WTC11 (cell line): ENCODE results near the gene SMYD3. TPM values are rescaled to one million over a fixed set of nuclear protein-coding genes. Genes with fewer than 3 reads are reported as not detected.

Source experiments
- ATAC-seq: fragments of 200-7000 bp; cut with Tn5 transposase; 2 replicates; pipeline ENCODE4 v1.10.0; 2021; ENCODE audit warnings: mild to moderate bottlenecking, moderate library complexity
- CTCF ChIA-PET: fragments of 300-600 bp; sonication (Branson Sonifier 250); formaldehyde crosslinking; loops from one replicate; lab custom pipeline; 2021; ENCODE audit warnings: antibody characterized with exemption; lab: Charles Lee
- POLR2A ChIA-PET: fragments of 350-600 bp; sonication (Branson Sonifier 250); formaldehyde crosslinking; loops from one replicate; lab custom pipeline; 2021; ENCODE audit warnings: antibody characterized with exemption; lab: Charles Lee
- DNase-seq: peaks from one replicate; pipeline ENCODE4 v3.0.0; 2021; ENCODE audit warnings: low spot score
- H3K27ac Mint-ChIP-seq: 2 replicates; pipeline ENCODE4 v1.8.0; 2021; ENCODE audit warnings: mixed read lengths
- H3K27me3 Mint-ChIP-seq: 2 replicates; pipeline ENCODE4 v1.8.0; 2021; ENCODE audit warnings: low read depth, mild to moderate bottlenecking, moderate library complexity, mixed read lengths
- H3K36me3 Mint-ChIP-seq: 2 replicates; pipeline ENCODE4 v1.8.0; 2021; ENCODE audit warnings: mixed read lengths
- H3K4me1 Mint-ChIP-seq: 2 replicates; pipeline ENCODE4 v1.8.0; 2022; ENCODE audit warnings: mixed read lengths
- H3K4me3 Mint-ChIP-seq: 2 replicates; pipeline ENCODE4 v1.8.0; 2021; ENCODE audit warnings: mild to moderate bottlenecking, moderate library complexity, mixed read lengths
- H3K9me3 Mint-ChIP-seq: 2 replicates; pipeline ENCODE4 v1.8.0; 2021; ENCODE audit warnings: mixed read lengths
- ARID4B ChIP-seq: sonication (generic); formaldehyde crosslinking; IDR thresholded peaks from 2 replicates; pipeline ENCODE4 v1.8.0; 2023; ENCODE audit warnings: missing genetic modification reagents, mild to moderate bottlenecking, borderline replicate concordance
- ATF6 ChIP-seq: sonication (generic); formaldehyde crosslinking; IDR thresholded peaks from 2 replicates; pipeline ENCODE4 v1.8.1; 2023; ENCODE audit warnings: mild to moderate bottlenecking, missing genetic modification reagents
- CBFB ChIP-seq: sonication (generic); formaldehyde crosslinking; IDR thresholded peaks from 2 replicates; pipeline ENCODE4 v1.8.1; 2022; ENCODE audit warnings: mild to moderate bottlenecking, low read depth, missing genetic modification reagents
- E2F4 ChIP-seq: sonication (generic); formaldehyde crosslinking; IDR thresholded peaks from 2 replicates; pipeline ENCODE4 v1.8.1; 2022; ENCODE audit warnings: low read depth, mild to moderate bottlenecking, moderate library complexity, missing genetic modification reagents, borderline replicate concordance
- EMX1 ChIP-seq: fragments of 250-450 bp; sonication (Bioruptor Pico); IDR thresholded peaks from 2 replicates; pipeline ENCODE4 v1.8.0; 2021; ENCODE audit warnings: mild to moderate bottlenecking
- ESRRA ChIP-seq: sonication (generic); formaldehyde crosslinking; IDR thresholded peaks from 2 replicates; pipeline ENCODE4 v1.8.1; 2022; ENCODE audit warnings: mild to moderate bottlenecking, missing genetic modification reagents, borderline replicate concordance
- ETV6 ChIP-seq: sonication (generic); formaldehyde crosslinking; IDR thresholded peaks from 2 replicates; pipeline ENCODE4 v1.8.1; 2022; ENCODE audit warnings: mild to moderate bottlenecking, missing genetic modification reagents
- FOXK1 ChIP-seq: sonication (generic); formaldehyde crosslinking; IDR thresholded peaks from 2 replicates; pipeline ENCODE4 v1.8.0; 2022; ENCODE audit warnings: mild to moderate bottlenecking, moderate library complexity, missing genetic modification reagents
- JAZF1 ChIP-seq: fragments of 250-450 bp; sonication (Bioruptor Pico); IDR thresholded peaks from 2 replicates; pipeline ENCODE4 v1.9.0; 2021; ENCODE audit warnings: moderate library complexity, mild to moderate bottlenecking, inconsistent platforms
- MAX ChIP-seq: sonication (generic); formaldehyde crosslinking; IDR thresholded peaks from 2 replicates; pipeline ENCODE4 v1.8.0; 2022; ENCODE audit warnings: mild to moderate bottlenecking, missing genetic modification reagents
- NFYB ChIP-seq: sonication (generic); formaldehyde crosslinking; conservative IDR thresholded peaks from 2 replicates; pipeline ENCODE4 v1.8.0; 2022; ENCODE audit warnings: low read depth, missing genetic modification reagents
- RORB ChIP-seq: fragments of 250-450 bp; sonication (Bioruptor Pico); IDR thresholded peaks from 2 replicates; pipeline ENCODE4 v1.9.0; 2021; ENCODE audit warnings: mild to moderate bottlenecking
- SMAD4 ChIP-seq: sonication (generic); formaldehyde crosslinking; IDR thresholded peaks from 2 replicates; pipeline ENCODE4 v1.8.0; 2022; ENCODE audit warnings: mild to moderate bottlenecking, missing genetic modification reagents
- SP1 ChIP-seq: sonication (generic); formaldehyde crosslinking; conservative IDR thresholded peaks from 2 replicates; pipeline ENCODE4 v1.8.1; 2022; ENCODE audit warnings: missing genetic modification reagents
- TEAD4 ChIP-seq: sonication (generic); formaldehyde crosslinking; IDR thresholded peaks from 2 replicates; pipeline ENCODE4 v1.8.0; 2022; ENCODE audit warnings: mild to moderate bottlenecking, missing genetic modification reagents
- ZNF138 ChIP-seq: sonication (generic); formaldehyde crosslinking; conservative IDR thresholded peaks from 2 replicates; pipeline ENCODE4 v1.8.1; 2022; ENCODE audit warnings: mild to moderate bottlenecking, moderate library complexity, missing genetic modification reagents
- ZNF263 ChIP-seq: sonication (generic); formaldehyde crosslinking; IDR thresholded peaks from 2 replicates; pipeline ENCODE4 v1.8.1; 2022; ENCODE audit warnings: low read depth, mild to moderate bottlenecking, moderate library complexity, missing genetic modification reagents
- total RNA-seq: library from RNA; stranded (reverse); gene quantifications from 3 replicates; pipeline ENCODE4 v1.2.3, GENCODE V29; 2021
- TF ChIP-seq, protein P1 (sequence below): sonication (generic); formaldehyde crosslinking; IDR thresholded peaks from 2 replicates; pipeline ENCODE4 v1.8.1; 2023; ENCODE audit warnings: mild to moderate bottlenecking, missing genetic modification reagents, borderline replicate concordance
- TF ChIP-seq, protein P2 (sequence below): sonication (generic); formaldehyde crosslinking; IDR thresholded peaks from 2 replicates; pipeline ENCODE4 v1.8.1; 2022; ENCODE audit warnings: missing genetic modification reagents, borderline replicate concordance

Gene SMYD3
- total RNA-seq, 1 experiment from 2014 or later = 21.4 TPM

GRCh38 chr1:246141306-246141705 is 365.8 kb downstream of the SMYD3 start (continued):
- TF ChIP-seq MAX (no peak), FOXK1 (CRISPR knock-in tag) (no peak)

DNA sequence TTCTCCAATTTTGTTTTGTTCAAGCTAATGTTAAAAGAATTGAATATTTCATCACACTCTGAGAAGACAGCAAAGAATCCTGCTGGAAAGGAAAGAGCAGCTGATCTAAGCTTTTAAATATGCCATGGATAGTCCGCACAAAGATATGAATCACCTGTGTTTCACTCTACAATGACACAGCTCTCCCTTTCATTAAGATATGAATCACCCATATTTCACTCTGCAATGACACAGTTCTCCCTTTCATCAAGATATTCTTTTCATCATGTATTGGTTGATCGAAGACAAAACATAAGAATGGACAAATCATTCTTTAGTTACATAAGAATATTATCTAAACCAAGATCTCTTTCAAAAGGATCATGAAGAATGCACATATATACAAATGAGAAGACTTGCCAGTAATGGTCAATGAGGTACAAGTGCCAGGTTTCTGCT is 367.3 kb downstream of the SMYD3 start:
- H3K27me3 Mint-ChIP-seq = no peaks in the 10 kb centered on the region
- H3K36me3 Mint-ChIP-seq = no peaks in the 10 kb centered on the region

DNA sequence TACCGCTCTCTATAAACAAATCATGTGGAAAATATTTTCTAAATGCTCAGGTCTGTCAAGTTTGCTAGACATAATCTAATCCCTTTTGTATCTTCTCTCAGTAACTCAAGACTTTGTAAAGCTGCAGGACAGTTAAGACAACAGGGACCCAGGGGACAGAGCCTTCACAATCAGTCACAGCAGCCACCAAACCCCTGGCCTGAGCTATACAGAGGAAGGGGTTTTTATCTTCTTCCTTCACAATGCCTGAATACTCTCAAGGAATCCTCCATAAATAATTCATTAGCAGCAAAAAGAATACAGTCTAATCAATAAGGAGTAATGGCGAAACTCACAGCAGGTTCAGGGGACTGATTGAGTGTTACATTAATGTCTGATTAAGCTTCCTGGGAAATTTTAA is 368.3 kb downstream of the SMYD3 start:
- H3K4me1 Mint-ChIP-seq = no peaks in the 10 kb centered on the region
- H3K4me3 Mint-ChIP-seq = no peak overlapping the region
- ATAC-seq (no peak), DNase-seq (no peak)
- no peaks in the 10 kb centered on the region for H3K36me3 Mint-ChIP-seq
- ChIA-PET POLR2A (no interaction called here), CTCF (no interaction called here)
- peaks cover 3% of the 10 kb centered on the region; the same call in 1 of the 2 replicates for H3K9me3 Mint-ChIP-seq
- H3K27me3 Mint-ChIP-seq = no peaks in the 10 kb centered on the region
- no peak overlapping the region for H3K27ac Mint-ChIP-seq
- no peak for TF ChIP-seq ZNF263 (CRISPR knock-in tag)
- no peak for TF ChIP-seq E2F4 (CRISPR knock-in tag)
- no peak for TF ChIP-seq ZNF138 (CRISPR knock-in tag)
- TF ChIP-seq, protein P1, sequence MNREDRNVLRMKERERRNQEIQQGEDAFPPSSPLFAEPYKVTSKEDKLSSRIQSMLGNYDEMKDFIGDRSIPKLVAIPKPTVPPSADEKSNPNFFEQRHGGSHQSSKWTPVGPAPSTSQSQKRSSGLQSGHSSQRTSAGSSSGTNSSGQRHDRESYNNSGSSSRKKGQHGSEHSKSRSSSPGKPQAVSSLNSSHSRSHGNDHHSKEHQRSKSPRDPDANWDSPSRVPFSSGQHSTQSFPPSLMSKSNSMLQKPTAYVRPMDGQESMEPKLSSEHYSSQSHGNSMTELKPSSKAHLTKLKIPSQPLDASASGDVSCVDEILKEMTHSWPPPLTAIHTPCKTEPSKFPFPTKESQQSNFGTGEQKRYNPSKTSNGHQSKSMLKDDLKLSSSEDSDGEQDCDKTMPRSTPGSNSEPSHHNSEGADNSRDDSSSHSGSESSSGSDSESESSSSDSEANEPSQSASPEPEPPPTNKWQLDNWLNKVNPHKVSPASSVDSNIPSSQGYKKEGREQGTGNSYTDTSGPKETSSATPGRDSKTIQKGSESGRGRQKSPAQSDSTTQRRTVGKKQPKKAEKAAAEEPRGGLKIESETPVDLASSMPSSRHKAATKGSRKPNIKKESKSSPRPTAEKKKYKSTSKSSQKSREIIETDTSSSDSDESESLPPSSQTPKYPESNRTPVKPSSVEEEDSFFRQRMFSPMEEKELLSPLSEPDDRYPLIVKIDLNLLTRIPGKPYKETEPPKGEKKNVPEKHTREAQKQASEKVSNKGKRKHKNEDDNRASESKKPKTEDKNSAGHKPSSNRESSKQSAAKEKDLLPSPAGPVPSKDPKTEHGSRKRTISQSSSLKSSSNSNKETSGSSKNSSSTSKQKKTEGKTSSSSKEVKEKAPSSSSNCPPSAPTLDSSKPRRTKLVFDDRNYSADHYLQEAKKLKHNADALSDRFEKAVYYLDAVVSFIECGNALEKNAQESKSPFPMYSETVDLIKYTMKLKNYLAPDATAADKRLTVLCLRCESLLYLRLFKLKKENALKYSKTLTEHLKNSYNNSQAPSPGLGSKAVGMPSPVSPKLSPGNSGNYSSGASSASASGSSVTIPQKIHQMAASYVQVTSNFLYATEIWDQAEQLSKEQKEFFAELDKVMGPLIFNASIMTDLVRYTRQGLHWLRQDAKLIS = no peak
- no peak for TF ChIP-seq ARID4B (CRISPR knock-in tag)
- no peak for TF ChIP-seq SP1 (CRISPR knock-in tag)
- TF ChIP-seq NFYB = no peak
- no peak for TF ChIP-seq CBFB (CRISPR knock-in tag)

More for the DNA sequence above, 367.3 kb downstream of the SMYD3 start:
- CTCF ChIA-PET = no interaction called here
- POLR2A ChIA-PET = no interaction called here
- ATAC-seq (no peak), DNase-seq (no peak)
- Mint-ChIP-seq H3K9me3 (peaks cover 3% of the 10 kb centered on the region; the same call in 1 of the 2 replicates), H3K4me1 (no peaks in the 10 kb centered on the region), H3K4me3 (no peak overlapping the region), H3K27ac (no peak overlapping the region)
- TF ChIP-seq ATF6 (CRISPR knock-in tag) (no peak), SMAD4 (CRISPR knock-in tag) (no peak), TEAD4 (CRISPR knock-in tag) (no peak), EMX1 (CRISPR knock-in tag) (no peak), RORB (no peak), ETV6 (CRISPR knock-in tag) (no peak), JAZF1 (CRISPR knock-in tag) (no peak), ESRRA (no peak)
- TF ChIP-seq, protein P2, sequence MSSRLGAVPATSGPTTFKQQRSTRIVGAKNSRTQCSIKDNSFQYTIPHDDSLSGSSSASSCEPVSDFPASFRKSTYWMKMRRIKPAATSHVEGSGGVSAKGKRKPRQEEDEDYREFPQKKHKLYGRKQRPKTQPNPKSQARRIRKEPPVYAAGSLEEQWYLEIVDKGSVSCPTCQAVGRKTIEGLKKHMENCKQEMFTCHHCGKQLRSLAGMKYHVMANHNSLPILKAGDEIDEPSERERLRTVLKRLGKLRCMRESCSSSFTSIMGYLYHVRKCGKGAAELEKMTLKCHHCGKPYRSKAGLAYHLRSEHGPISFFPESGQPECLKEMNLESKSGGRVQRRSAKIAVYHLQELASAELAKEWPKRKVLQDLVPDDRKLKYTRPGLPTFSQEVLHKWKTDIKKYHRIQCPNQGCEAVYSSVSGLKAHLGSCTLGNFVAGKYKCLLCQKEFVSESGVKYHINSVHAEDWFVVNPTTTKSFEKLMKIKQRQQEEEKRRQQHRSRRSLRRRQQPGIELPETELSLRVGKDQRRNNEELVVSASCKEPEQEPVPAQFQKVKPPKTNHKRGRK (CRISPR knock-in tag) = no peak
